SIG-M5 treated with dmso at 0.1 percent for 504 hours (cell line): ENCODE data around the gene DNAAF6.

Experiments used
- DNase-seq: peaks from one replicate; lab custom pipeline; 2025; ENCODE audit not compliant: unreplicated experiment; lab: John Stamatoyannopoulos, UW

The DNAAF6 gene

DNA sequence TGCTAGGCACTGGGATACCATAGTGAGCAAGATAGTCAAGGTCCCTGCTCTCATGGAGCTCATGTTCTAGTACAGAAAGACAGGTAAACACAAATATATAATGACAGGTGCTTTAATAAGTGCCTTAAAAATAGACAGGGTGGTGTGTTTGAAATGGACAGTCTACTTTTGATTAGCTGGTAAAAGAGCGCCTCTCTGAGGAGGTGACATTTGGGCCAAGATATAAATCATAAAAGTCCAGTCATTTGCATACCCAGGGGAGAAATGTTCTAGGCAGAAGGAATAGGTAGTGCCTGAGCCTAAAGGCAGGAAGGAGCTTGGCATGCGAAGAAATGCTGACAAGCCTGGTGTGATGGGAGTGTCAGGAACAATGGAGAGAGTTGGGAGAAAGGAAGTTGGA is 83.6 kb downstream of the DNAAF6 start:
- no peak for DNase-seq

DNA sequence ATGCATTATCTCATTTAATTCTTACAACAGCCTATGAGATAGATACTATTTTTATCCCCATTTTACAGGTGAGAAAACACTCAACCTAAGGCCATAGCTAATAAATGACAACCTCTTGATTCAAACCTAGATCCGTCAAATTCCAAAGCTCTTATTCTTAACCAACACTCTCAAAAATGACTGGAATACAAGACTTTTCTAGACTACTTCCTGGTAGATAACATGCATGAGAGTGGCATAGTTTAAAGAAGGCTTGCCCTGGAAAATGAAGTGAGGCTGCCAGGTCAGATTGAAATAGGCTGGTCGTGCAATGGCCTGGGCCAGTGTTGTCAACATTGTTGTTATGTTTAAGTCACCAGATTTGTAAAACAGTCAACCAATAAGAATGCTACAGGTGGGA is 86.6 kb downstream of the DNAAF6 start:
- DNase-seq: no peak
